Adrenal gland (tissue), 12 donors: ENCODE data around the gene GPC2. TPM values are rescaled to one million over a fixed set of nuclear protein-coding genes. Genes with fewer than 3 reads are reported as not detected.

ENCODE experiments used
- DNase-seq, 7 donors: peaks; one replicate each; pipeline ENCODE4 v3.0.0-alpha.2; 2019 to 2020
- H3K27ac ChIP-seq, 5 donors: fragments of 200-600 bp; sonication (generic) in 4 of 5; 1 replicate in 3 of 5; 2 replicates in 2 of 5; pipeline versions ENCODE4 v1.5.1 to v1.8.0; 2016 to 2020; ENCODE audit warnings: mild to moderate bottlenecking in 1 of 5
- H3K27me3 ChIP-seq: fragments of 200-600 bp; 2 replicates; pipeline ENCODE4 v1.8.0; 2021
- H3K36me3 ChIP-seq, 2 donors: fragments of 200-600 bp; replicated peaks in 1 of 2; 1 replicate in 1 of 2; 2 replicates in 1 of 2; pipeline versions ENCODE4 v1.5.1 to v1.8.0; 2018 to 2022
- H3K4me1 ChIP-seq, 2 donors: fragments of 200-600 bp; replicated peaks in 1 of 2; 1 replicate in 1 of 2; 2 replicates in 1 of 2; pipeline versions ENCODE4 v1.5.1 to v1.8.0; 2018 to 2021
- H3K4me3 ChIP-seq, 4 donors: fragments of 200-600 bp; sonication (generic) in 3 of 4; one replicate each; pipeline ENCODE4 v1.5.1; 2016 to 2018
- H3K9me3 ChIP-seq, 3 donors: fragments of 200-600 bp; sonication (generic) in 1 of 3; replicated peaks in 1 of 3; 1 replicate in 2 of 3; 2 replicates in 1 of 3; pipeline versions ENCODE4 v1.5.1 to v1.8.0; 2016 to 2021
- CTCF ChIP-seq, 6 experiments: fragments of 450-650 bp in 4 of 6; fragments of 200-600 bp in 2 of 6; sonication (generic) in 1 of 6; IDR thresholded peaks; 1 replicate in 5 of 6; 2 replicates in 1 of 6; pipeline versions ENCODE4 v1.5.1 to v1.8.0; 2016 to 2021; ENCODE audit warnings: antibody characterized with exemption in 6 of 6, mild to moderate bottlenecking in 2 of 6, moderate library complexity in 1 of 6
- POLR2A ChIP-seq, 2 donors: fragments of 450-650 bp; IDR thresholded peaks; one replicate each; pipeline ENCODE4 v1.6.1; 2017; ENCODE audit warnings: antibody characterized with exemption in 2 of 2, mild to moderate bottlenecking in 2 of 2, moderate library complexity in 1 of 2
- WGBS, 4 donors: extraction: QIAGEN DNeasy Blood & Tissue Kit in 2 of 4; methylation state at CpG; one replicate each; pipeline versions ENCODE4 v1.1.5 to v1.1.7; 2013 to 2017; 5-methylcytosine and 5-hydroxymethylcytosine counted together
- intact Hi-C, 2 donors: fragments of 100-400 bp; cut with DNase I; formaldehyde crosslinking; loops; one replicate each; pipeline versions ENCODE4 v1.14.1 to v1.15.0; 2022 to 2023
- polyA plus RNA-seq, 3 donors: library from polyadenylated mRNA; stranded (reverse); fragments of 200-250 nt in 2 of 3; fragments of 350-450 nt in 1 of 3; fragmentation: Illumina TruSeq in 1 of 3; extraction: RNeasy Lipid Tissue Mini Kit (QIAGEN cat#74804) in 1 of 3; gene quantifications; one replicate each; pipeline ENCODE4 v1.2.3, GENCODE V29; 2013 to 2014
- total RNA-seq, 9 donors: library from RNA; depleted of rRNA in 4 of 9; stranded (reverse); fragments of >200 nt in 4 of 9; fragments of 120-200 nt in 1 of 9; fragmentation: NEBNext Ultra II Directional in 1 of 9; extraction: Animal tissue kit (Norgen Biotek cat#: 25700) in 1 of 9; gene quantifications; one replicate each; pipeline versions ENCODE4 v1.1.0 to v1.2.4, GENCODE V29; 2013 to 2023
- donor health status: healthy with polysubstance abuse.
- donor health status: Bipolar disorder and iron deficiency.
- donor health status: DM: yes; HTN: yes; CAD: no.
- donor health status: DM: no; HTN: no; CAD: no.
- donor health status: DM: no; HTN: no; CAD: no.
- donor health status: DM: yes; HTN: yes; CAD: no.

GPC2 gene
- total and polyA plus RNA-seq, 12 donors, result 0.05 to 4.3 (median 1.1) TPM

GRCh38 chr7:100126239-100126930 lies 50.8 kb downstream of the GPC2 start:
- WGBS, 4 donors, result 11 to 20% (median 13%) methylated on average over 17 to 29 of the region's 29 CpGs
- Histone ChIP-seq H3K36me3 (no peaks in the 10 kb centered on the region), H3K27ac (peak overlapping the region; percentile 87 to 99 (median 92)), H3K4me1 (peaks cover 14 to 26% of the 10 kb centered on the region in 2 donors), H3K4me3 (peak overlapping the region; percentile 57 to 95 (median 71)), H3K27me3 (no peaks in the 10 kb centered on the region), H3K9me3 (no peaks in the 10 kb centered on the region)
- DNase-seq, result no peak
- TF ChIP-seq POLR2A (IDR thresholded peaks at IDR 0.05) (no peak), CTCF (IDR thresholded peaks at IDR 0.05) (peak in 1 of 6 experiments; percentile 12)
- intact Hi-C loops, result no loop called here

- Histone ChIP-seq H3K27ac (peak overlapping the region in 1 of 5 donors; percentile 17), H3K27me3 (no peaks in the 10 kb centered on the region), H3K9me3 (no peaks in the 10 kb centered on the region), H3K4me3 (no peak overlapping the region), H3K36me3 (no peaks in the 10 kb centered on the region), H3K4me1 (peaks cover 20 to 36% of the 10 kb centered on the region in 2 donors)
- DNase-seq, result no peak
- intact Hi-C loops, result no loop called here
- TF ChIP-seq CTCF (IDR thresholded peaks at IDR 0.05) (no peak), POLR2A (IDR thresholded peaks at IDR 0.05) (no peak)
- 70 to 84% (median 81%) methylated on average over 4 of the region's 4 CpGs for WGBS, 4 donors
Observed at GRCh38 chr7:100124301-100125230, 52.6 kb downstream of the GPC2 start.

GRCh38 chr7:100122568-100122967 lies 54.6 kb downstream of the GPC2 start:
- intact Hi-C loops, result no loop called here

More at GRCh38 chr7:100122568-100122967, 54.6 kb downstream of the GPC2 start:
- 80 to 100% (median 87%) methylated on average over 1 of the region's 1 CpG for WGBS, 4 donors
- peaks cover 19 to 32% of the 10 kb centered on the region in 2 donors for H3K4me1 ChIP-seq
- TF ChIP-seq POLR2A (IDR thresholded peaks at IDR 0.05) (no peak), CTCF (IDR thresholded peaks at IDR 0.05) (no peak)
- peak in 2 of 7 donors; percentile 45 to 55 for DNase-seq
- H3K27me3 ChIP-seq, result no peaks in the 10 kb centered on the region
- H3K27ac ChIP-seq, result no peak overlapping the region
- no peaks in the 10 kb centered on the region for H3K9me3 ChIP-seq
- H3K36me3 ChIP-seq, result no peaks in the 10 kb centered on the region
- no peak overlapping the region for H3K4me3 ChIP-seq
